ENCODE measurements around the gene ADAMTSL4. TPM values are rescaled to one million over a fixed set of nuclear protein-coding genes. Genes with fewer than 3 reads are reported as not detected.
A peak's percentile ranks its signal among the peaks of the same experiment; 100 is the strongest.

The ADAMTSL4 gene
- total and polyA plus RNA-seq, 4 donors: 5.6 to 12.2 (median 11.5) TPM

DNA sequence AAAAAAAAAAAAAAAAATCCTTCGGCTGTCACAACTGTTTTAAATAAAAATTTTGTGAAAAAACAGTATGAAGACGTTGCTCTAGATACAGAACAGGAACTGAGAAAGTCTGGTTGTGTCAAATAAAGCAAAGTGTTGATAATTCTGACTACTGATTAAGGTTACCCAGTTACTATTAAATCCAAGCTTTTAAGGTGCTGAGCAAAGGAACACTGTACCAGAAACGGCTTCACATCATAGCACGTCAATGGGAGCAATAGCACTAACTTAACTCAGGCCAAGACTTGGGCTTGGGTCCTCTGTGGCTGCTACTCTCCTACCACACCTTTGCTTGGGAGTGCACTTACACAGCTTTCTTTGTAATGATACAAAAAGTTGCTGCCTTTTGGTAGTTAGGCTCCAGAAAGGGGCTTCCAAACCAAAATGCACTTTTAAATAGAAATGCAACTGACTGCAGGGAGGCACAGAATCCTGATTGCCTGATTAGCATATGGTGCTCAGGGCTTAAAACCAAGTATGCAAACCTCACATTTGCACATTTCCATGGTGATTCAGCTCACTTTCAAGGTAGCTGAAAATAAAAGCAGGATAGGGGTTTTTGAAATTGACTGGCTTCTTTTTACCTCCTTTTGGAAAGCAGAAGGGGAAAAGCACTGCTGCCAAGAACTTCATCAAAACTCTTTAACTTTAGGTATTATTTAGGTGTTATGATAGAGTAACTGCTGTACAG, 23.9 kb downstream of the ADAMTSL4 start:
- Histone ChIP-seq H3K27ac (ENCODE audit: low read depth in 1 of 2, low read length in 2 of 2) (peak overlapping the region; percentile 49 to 62), H3K27me3 (ENCODE audit: control insufficient read depth in 4 of 4, insufficient read depth in 4 of 4, low read length in 3 of 4) (no peaks in the 10 kb centered on the region), H3K9ac (ENCODE audit: low read depth in 1 of 2, low read length in 2 of 2) (peak overlapping the region in 1 of 2 donors; percentile 36), H3K4me1 (ENCODE audit: control insufficient read depth in 4 of 4, insufficient read depth in 4 of 4, low read length in 3 of 4) (peaks cover 16 to 61% (median 40%) of the 10 kb centered on the region in 4 donors), H3K9me3 (ENCODE audit: control insufficient read depth in 4 of 4, low read length in 3 of 4) (no peaks in the 10 kb centered on the region), H3K4me3 (ENCODE audit: low read depth in 1 of 3, low read length in 3 of 3) (no peak overlapping the region), H3K36me3 (ENCODE audit: control insufficient read depth in 4 of 4, insufficient read depth in 3 of 4, low read depth in 1 of 4, low read length in 3 of 4) (peaks cover 8 to 41% (median 30%) of the 10 kb centered on the region in 4 donors)
- TF ChIP-seq, protein P1, sequence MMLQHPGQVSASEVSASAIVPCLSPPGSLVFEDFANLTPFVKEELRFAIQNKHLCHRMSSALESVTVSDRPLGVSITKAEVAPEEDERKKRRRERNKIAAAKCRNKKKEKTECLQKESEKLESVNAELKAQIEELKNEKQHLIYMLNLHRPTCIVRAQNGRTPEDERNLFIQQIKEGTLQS (IDR thresholded peaks at IDR 0.05): no peak
- TF ChIP-seq, protein P2, sequence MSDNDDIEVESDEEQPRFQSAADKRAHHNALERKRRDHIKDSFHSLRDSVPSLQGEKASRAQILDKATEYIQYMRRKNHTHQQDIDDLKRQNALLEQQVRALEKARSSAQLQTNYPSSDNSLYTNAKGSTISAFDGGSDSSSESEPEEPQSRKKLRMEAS (IDR thresholded peaks at IDR 0.05): no peak
- TF ChIP-seq RAD21 (IDR thresholded peaks at IDR 0.05) (no peak), HNF4A (conservative IDR thresholded peaks at IDR 0.05) (no peak), FOXA2 (IDR thresholded peaks at IDR 0.05) (no peak), TAF1 (conservative IDR thresholded peaks at IDR 0.05) (no peak), NR2F2 (IDR thresholded peaks at IDR 0.05) (no peak), JUND (IDR thresholded peaks at IDR 0.05) (no peak), HNF4G (IDR thresholded peaks at IDR 0.05) (no peak), GABPA (IDR thresholded peaks at IDR 0.05 in 1 of 2, conservative IDR thresholded peaks at IDR 0.05 in 1 of 2) (no peak), SP1 (IDR thresholded peaks at IDR 0.05) (no peak), YY1 (IDR thresholded peaks at IDR 0.05) (no peak), RXRA (IDR thresholded peaks at IDR 0.05) (no peak), FOXA1 (IDR thresholded peaks at IDR 0.05) (no peak), EGR1 (IDR thresholded peaks at IDR 0.05; ENCODE audit: low read depth in 2 of 2) (no peak)
- TF ChIP-seq, protein P3, sequence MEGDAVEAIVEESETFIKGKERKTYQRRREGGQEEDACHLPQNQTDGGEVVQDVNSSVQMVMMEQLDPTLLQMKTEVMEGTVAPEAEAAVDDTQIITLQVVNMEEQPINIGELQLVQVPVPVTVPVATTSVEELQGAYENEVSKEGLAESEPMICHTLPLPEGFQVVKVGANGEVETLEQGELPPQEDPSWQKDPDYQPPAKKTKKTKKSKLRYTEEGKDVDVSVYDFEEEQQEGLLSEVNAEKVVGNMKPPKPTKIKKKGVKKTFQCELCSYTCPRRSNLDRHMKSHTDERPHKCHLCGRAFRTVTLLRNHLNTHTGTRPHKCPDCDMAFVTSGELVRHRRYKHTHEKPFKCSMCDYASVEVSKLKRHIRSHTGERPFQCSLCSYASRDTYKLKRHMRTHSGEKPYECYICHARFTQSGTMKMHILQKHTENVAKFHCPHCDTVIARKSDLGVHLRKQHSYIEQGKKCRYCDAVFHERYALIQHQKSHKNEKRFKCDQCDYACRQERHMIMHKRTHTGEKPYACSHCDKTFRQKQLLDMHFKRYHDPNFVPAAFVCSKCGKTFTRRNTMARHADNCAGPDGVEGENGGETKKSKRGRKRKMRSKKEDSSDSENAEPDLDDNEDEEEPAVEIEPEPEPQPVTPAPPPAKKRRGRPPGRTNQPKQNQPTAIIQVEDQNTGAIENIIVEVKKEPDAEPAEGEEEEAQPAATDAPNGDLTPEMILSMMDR (IDR thresholded peaks at IDR 0.05; ENCODE audit: low read depth, low read length, missing input control): no peak
- TF ChIP-seq, protein P4, sequence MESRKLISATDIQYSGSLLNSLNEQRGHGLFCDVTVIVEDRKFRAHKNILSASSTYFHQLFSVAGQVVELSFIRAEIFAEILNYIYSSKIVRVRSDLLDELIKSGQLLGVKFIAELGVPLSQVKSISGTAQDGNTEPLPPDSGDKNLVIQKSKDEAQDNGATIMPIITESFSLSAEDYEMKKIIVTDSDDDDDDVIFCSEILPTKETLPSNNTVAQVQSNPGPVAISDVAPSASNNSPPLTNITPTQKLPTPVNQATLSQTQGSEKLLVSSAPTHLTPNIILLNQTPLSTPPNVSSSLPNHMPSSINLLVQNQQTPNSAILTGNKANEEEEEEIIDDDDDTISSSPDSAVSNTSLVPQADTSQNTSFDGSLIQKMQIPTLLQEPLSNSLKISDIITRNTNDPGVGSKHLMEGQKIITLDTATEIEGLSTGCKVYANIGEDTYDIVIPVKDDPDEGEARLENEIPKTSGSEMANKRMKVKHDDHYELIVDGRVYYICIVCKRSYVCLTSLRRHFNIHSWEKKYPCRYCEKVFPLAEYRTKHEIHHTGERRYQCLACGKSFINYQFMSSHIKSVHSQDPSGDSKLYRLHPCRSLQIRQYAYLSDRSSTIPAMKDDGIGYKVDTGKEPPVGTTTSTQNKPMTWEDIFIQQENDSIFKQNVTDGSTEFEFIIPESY (IDR thresholded peaks at IDR 0.05): no peak
- TF ChIP-seq, protein P5, sequence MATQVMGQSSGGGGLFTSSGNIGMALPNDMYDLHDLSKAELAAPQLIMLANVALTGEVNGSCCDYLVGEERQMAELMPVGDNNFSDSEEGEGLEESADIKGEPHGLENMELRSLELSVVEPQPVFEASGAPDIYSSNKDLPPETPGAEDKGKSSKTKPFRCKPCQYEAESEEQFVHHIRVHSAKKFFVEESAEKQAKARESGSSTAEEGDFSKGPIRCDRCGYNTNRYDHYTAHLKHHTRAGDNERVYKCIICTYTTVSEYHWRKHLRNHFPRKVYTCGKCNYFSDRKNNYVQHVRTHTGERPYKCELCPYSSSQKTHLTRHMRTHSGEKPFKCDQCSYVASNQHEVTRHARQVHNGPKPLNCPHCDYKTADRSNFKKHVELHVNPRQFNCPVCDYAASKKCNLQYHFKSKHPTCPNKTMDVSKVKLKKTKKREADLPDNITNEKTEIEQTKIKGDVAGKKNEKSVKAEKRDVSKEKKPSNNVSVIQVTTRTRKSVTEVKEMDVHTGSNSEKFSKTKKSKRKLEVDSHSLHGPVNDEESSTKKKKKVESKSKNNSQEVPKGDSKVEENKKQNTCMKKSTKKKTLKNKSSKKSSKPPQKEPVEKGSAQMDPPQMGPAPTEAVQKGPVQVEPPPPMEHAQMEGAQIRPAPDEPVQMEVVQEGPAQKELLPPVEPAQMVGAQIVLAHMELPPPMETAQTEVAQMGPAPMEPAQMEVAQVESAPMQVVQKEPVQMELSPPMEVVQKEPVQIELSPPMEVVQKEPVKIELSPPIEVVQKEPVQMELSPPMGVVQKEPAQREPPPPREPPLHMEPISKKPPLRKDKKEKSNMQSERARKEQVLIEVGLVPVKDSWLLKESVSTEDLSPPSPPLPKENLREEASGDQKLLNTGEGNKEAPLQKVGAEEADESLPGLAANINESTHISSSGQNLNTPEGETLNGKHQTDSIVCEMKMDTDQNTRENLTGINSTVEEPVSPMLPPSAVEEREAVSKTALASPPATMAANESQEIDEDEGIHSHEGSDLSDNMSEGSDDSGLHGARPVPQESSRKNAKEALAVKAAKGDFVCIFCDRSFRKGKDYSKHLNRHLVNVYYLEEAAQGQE (IDR thresholded peaks at IDR 0.05): no peak
- no peak for DNase-seq (ENCODE audit: low spot score)
- 66% methylated on average over 4 of the region's 4 CpGs for WGBS

All from liver (tissue), 9 donors.